WTC11 (cell line): ENCODE data around the gene AVEN. TPM values are rescaled to one million over a fixed set of nuclear protein-coding genes. Genes with fewer than 3 reads are reported as not detected.

ENCODE experiments used
- ATAC-seq: fragments of 200-7000 bp; cut with Tn5 transposase; 2 replicates; pipeline ENCODE4 v1.10.0; 2021; ENCODE audit warnings: mild to moderate bottlenecking, moderate library complexity
- CTCF ChIA-PET: fragments of 300-600 bp; sonication (Branson Sonifier 250); formaldehyde crosslinking; loops from one replicate; lab custom pipeline; 2021; ENCODE audit warnings: antibody characterized with exemption; lab: Charles Lee
- POLR2A ChIA-PET: fragments of 350-600 bp; sonication (Branson Sonifier 250); formaldehyde crosslinking; loops from one replicate; lab custom pipeline; 2021; ENCODE audit warnings: antibody characterized with exemption; lab: Charles Lee
- DNase-seq: peaks from one replicate; pipeline ENCODE4 v3.0.0; 2021; ENCODE audit warnings: low spot score
- H3K27ac Mint-ChIP-seq: 2 replicates; pipeline ENCODE4 v1.8.0; 2021; ENCODE audit warnings: mixed read lengths
- H3K27me3 Mint-ChIP-seq: 2 replicates; pipeline ENCODE4 v1.8.0; 2021; ENCODE audit warnings: low read depth, mild to moderate bottlenecking, moderate library complexity, mixed read lengths
- H3K36me3 Mint-ChIP-seq: 2 replicates; pipeline ENCODE4 v1.8.0; 2021; ENCODE audit warnings: mixed read lengths
- H3K4me1 Mint-ChIP-seq: 2 replicates; pipeline ENCODE4 v1.8.0; 2022; ENCODE audit warnings: mixed read lengths
- H3K4me3 Mint-ChIP-seq: 2 replicates; pipeline ENCODE4 v1.8.0; 2021; ENCODE audit warnings: mild to moderate bottlenecking, moderate library complexity, mixed read lengths
- H3K9me3 Mint-ChIP-seq: 2 replicates; pipeline ENCODE4 v1.8.0; 2021; ENCODE audit warnings: mixed read lengths
- ARID4B ChIP-seq: sonication (generic); formaldehyde crosslinking; IDR thresholded peaks from 2 replicates; pipeline ENCODE4 v1.8.0; 2023; ENCODE audit warnings: missing genetic modification reagents, mild to moderate bottlenecking, borderline replicate concordance
- ATF1 ChIP-seq: sonication (generic); formaldehyde crosslinking; IDR thresholded peaks from 2 replicates; pipeline ENCODE4 v1.8.1; 2023; ENCODE audit warnings: mild to moderate bottlenecking, moderate library complexity, missing genetic modification reagents
- CBFB ChIP-seq: sonication (generic); formaldehyde crosslinking; IDR thresholded peaks from 2 replicates; pipeline ENCODE4 v1.8.1; 2022; ENCODE audit warnings: mild to moderate bottlenecking, low read depth, missing genetic modification reagents
- CTCF ChIP-seq: fragments of 200-600 bp; IDR thresholded peaks from 2 replicates; pipeline ENCODE4 v1.8.0; 2022; ENCODE audit warnings: antibody characterized with exemption
- ETV6 ChIP-seq: sonication (generic); formaldehyde crosslinking; IDR thresholded peaks from 2 replicates; pipeline ENCODE4 v1.8.1; 2022; ENCODE audit warnings: mild to moderate bottlenecking, missing genetic modification reagents
- FOXK1 ChIP-seq: sonication (generic); formaldehyde crosslinking; IDR thresholded peaks from 2 replicates; pipeline ENCODE4 v1.8.0; 2022; ENCODE audit warnings: mild to moderate bottlenecking, moderate library complexity, missing genetic modification reagents
- FOXP1 ChIP-seq: sonication (generic); formaldehyde crosslinking; IDR thresholded peaks from 2 replicates; pipeline ENCODE4 v1.8.0; 2022; ENCODE audit warnings: missing genetic modification reagents, mild to moderate bottlenecking, moderate library complexity, borderline replicate concordance
- GTF2I ChIP-seq: fragments of 250-450 bp; sonication (Bioruptor Pico); conservative IDR thresholded peaks from 2 replicates; pipeline ENCODE4 v1.4.0; 2021; ENCODE audit warnings: mild to moderate bottlenecking
- IRF2 ChIP-seq: sonication (generic); formaldehyde crosslinking; IDR thresholded peaks from 2 replicates; pipeline ENCODE4 v1.8.0; 2022; ENCODE audit warnings: low read depth, missing genetic modification reagents, borderline replicate concordance
- JUN ChIP-seq: sonication (generic); formaldehyde crosslinking; IDR thresholded peaks from 2 replicates; pipeline ENCODE4 v1.8.0; 2023; ENCODE audit warnings: mild to moderate bottlenecking, missing genetic modification reagents
- NFE2L1 ChIP-seq: sonication (generic); formaldehyde crosslinking; IDR thresholded peaks from 2 replicates; pipeline ENCODE4 v1.8.1; 2023; ENCODE audit warnings: missing genetic modification reagents
- NR2C2 ChIP-seq: sonication (generic); formaldehyde crosslinking; IDR thresholded peaks from 2 replicates; pipeline ENCODE4 v1.8.0; 2022; ENCODE audit warnings: mild to moderate bottlenecking, missing genetic modification reagents
- SMAD4 ChIP-seq: sonication (generic); formaldehyde crosslinking; IDR thresholded peaks from 2 replicates; pipeline ENCODE4 v1.8.0; 2022; ENCODE audit warnings: mild to moderate bottlenecking, missing genetic modification reagents
- TEAD1 ChIP-seq: sonication (generic); formaldehyde crosslinking; IDR thresholded peaks from 2 replicates; pipeline ENCODE4 v1.8.0; 2022; ENCODE audit warnings: mild to moderate bottlenecking, missing genetic modification reagents
- ZNF219 ChIP-seq: sonication (generic); formaldehyde crosslinking; IDR thresholded peaks from 2 replicates; pipeline ENCODE4 v1.8.0; 2023; ENCODE audit warnings: missing genetic modification reagents, mild to moderate bottlenecking, borderline replicate concordance
- ZNF232 ChIP-seq: sonication (generic); formaldehyde crosslinking; IDR thresholded peaks from 2 replicates; pipeline ENCODE4 v1.8.0; 2022; ENCODE audit warnings: mild to moderate bottlenecking, missing genetic modification reagents
- ZNF396 ChIP-seq: fragments of 250-450 bp; sonication (Bioruptor Pico); IDR thresholded peaks from 2 replicates; pipeline ENCODE4 v1.8.0; 2021; ENCODE audit warnings: mild to moderate bottlenecking, moderate library complexity, borderline replicate concordance
- ZNF425 ChIP-seq: fragments of 250-450 bp; sonication (Bioruptor Pico); conservative IDR thresholded peaks from 2 replicates; pipeline ENCODE4 v1.9.0; 2021; ENCODE audit warnings: mild to moderate bottlenecking
- total RNA-seq: library from RNA; stranded (reverse); gene quantifications from 3 replicates; pipeline ENCODE4 v1.2.3, GENCODE V29; 2021

AVEN gene
- total RNA-seq, 1 experiment from 2014 or later, result 12.4 TPM

- POLR2A ChIA-PET, result no interaction called here
- no peaks in the 10 kb centered on the region for H3K36me3 Mint-ChIP-seq
- H3K4me1 Mint-ChIP-seq, result peaks cover 10% of the 10 kb centered on the region
- no peak overlapping the region for H3K4me3 Mint-ChIP-seq
- CTCF ChIA-PET, result interaction anchor here (1.4 kb wide), 1 partner anchor 259 kb away, joined by 4 read pairs; no protein-coding TSS in a partner anchor
- ATAC-seq, result no peak
- no peak overlapping the region for H3K27ac Mint-ChIP-seq
- H3K27me3 Mint-ChIP-seq, result no peaks in the 10 kb centered on the region
- peaks cover 5% of the 10 kb centered on the region for H3K9me3 Mint-ChIP-seq
- DNase-seq, result no peak
- TF ChIP-seq NR2C2 (no peak), JUN (CRISPR knock-in tag) (no peak)
Measured at GRCh38 chr15:33988384-33988783, 50.6 kb downstream of the AVEN start.

GRCh38 chr15:33987444-33987843, 51.6 kb downstream of the AVEN start:
- ATAC-seq (no peak), DNase-seq (no peak)
- peaks cover 5% of the 10 kb centered on the region for H3K9me3 Mint-ChIP-seq
- CTCF ChIA-PET, result interaction anchor here (0.6 to 1.4 kb wide), 2 partner anchors 78 to 258 kb away, joined by 3 to 4 read pairs; no protein-coding TSS in a partner anchor
- H3K4me1 Mint-ChIP-seq, result peaks cover 10% of the 10 kb centered on the region
- no peaks in the 10 kb centered on the region for H3K27me3 Mint-ChIP-seq
- no peaks in the 10 kb centered on the region for H3K36me3 Mint-ChIP-seq
- H3K4me3 Mint-ChIP-seq, result no peak overlapping the region
- no peak overlapping the region for H3K27ac Mint-ChIP-seq
- TF ChIP-seq ETV6, result no peak
- TF ChIP-seq FOXK1 (CRISPR knock-in tag), result no peak
- no peak for TF ChIP-seq GTF2I (CRISPR knock-in tag)
- TF ChIP-seq NFE2L1 (CRISPR knock-in tag), result no peak
- TF ChIP-seq ATF1, result no peak
- no peak for TF ChIP-seq ZNF425
- TF ChIP-seq ZNF396, result no peak
- TF ChIP-seq CTCF, result no peak
- no peak for TF ChIP-seq ZNF232 (CRISPR knock-in tag)
- TF ChIP-seq SMAD4 (CRISPR knock-in tag), result no peak
- no peak for TF ChIP-seq FOXP1 (CRISPR knock-in tag)
- no peak for TF ChIP-seq NR2C2
- no peak for TF ChIP-seq IRF2
- TF ChIP-seq ZNF219 (CRISPR knock-in tag), result no peak
- no peak for TF ChIP-seq ARID4B (CRISPR knock-in tag)
- no peak for TF ChIP-seq CBFB (CRISPR knock-in tag)
- TF ChIP-seq TEAD1, result no peak
- POLR2A ChIA-PET, result no interaction called here
